Ascending aorta (tissue), 2 donors: ENCODE results near the gene UBE3B. TPM values are rescaled to one million over a fixed set of nuclear protein-coding genes. Genes with fewer than 3 reads are reported as not detected.

ENCODE experiments used
- DNase-seq, 2 donors: peaks; one replicate each; pipeline ENCODE4 v3.0.0-alpha.2; 2019; ENCODE audit warnings: low spot score in 2 of 2
- H3K27ac ChIP-seq, 2 donors: fragments of 200-600 bp; sonication (generic); one replicate each; pipeline ENCODE4 v1.5.1; 2016 to 2017; ENCODE audit warnings: mild to moderate bottlenecking in 1 of 2
- H3K27me3 ChIP-seq: fragments of 200-600 bp; sonication (generic); one replicate; pipeline ENCODE4 v1.5.1; 2017
- H3K36me3 ChIP-seq, 2 donors: fragments of 200-600 bp; sonication (generic); one replicate each; pipeline ENCODE4 v1.5.1; 2016
- H3K4me1 ChIP-seq, 2 donors: fragments of 200-600 bp; sonication (generic); one replicate each; pipeline ENCODE4 v1.5.1; 2016 to 2017; ENCODE audit warnings: mild to moderate bottlenecking in 1 of 2
- H3K4me3 ChIP-seq, 2 donors: fragments of 200-600 bp; sonication (generic); one replicate each; pipeline ENCODE4 v1.5.1; 2016 to 2017; ENCODE audit warnings: mild to moderate bottlenecking in 1 of 2
- H3K9me3 ChIP-seq, 2 donors: fragments of 200-600 bp; sonication (generic); one replicate each; pipeline ENCODE4 v1.5.1; 2016
- intact Hi-C: fragments of 100-400 bp; cut with DNase I; formaldehyde crosslinking; loops from one replicate; pipeline ENCODE4 v1.15.1; 2023
- total RNA-seq: library from RNA; depleted of rRNA; stranded (reverse); fragments of >200 nt; gene quantifications from one replicate; pipeline ENCODE4 v1.1.0, GENCODE V29; 2016
- TF ChIP-seq, protein P1 (sequence below), 3 experiments: fragments of 200-600 bp in 2 of 3; fragments of 450-650 bp in 1 of 3; sonication (generic) in 2 of 3; IDR thresholded peaks; one replicate each; pipeline ENCODE4 v1.5.1; 2016 to 2019; ENCODE audit warnings: antibody characterized with exemption in 3 of 3, mild to moderate bottlenecking in 1 of 3, moderate library complexity in 1 of 3

Gene UBE3B
- total RNA-seq, 1 donor from 2014 or later: 19.1 TPM

DNA sequence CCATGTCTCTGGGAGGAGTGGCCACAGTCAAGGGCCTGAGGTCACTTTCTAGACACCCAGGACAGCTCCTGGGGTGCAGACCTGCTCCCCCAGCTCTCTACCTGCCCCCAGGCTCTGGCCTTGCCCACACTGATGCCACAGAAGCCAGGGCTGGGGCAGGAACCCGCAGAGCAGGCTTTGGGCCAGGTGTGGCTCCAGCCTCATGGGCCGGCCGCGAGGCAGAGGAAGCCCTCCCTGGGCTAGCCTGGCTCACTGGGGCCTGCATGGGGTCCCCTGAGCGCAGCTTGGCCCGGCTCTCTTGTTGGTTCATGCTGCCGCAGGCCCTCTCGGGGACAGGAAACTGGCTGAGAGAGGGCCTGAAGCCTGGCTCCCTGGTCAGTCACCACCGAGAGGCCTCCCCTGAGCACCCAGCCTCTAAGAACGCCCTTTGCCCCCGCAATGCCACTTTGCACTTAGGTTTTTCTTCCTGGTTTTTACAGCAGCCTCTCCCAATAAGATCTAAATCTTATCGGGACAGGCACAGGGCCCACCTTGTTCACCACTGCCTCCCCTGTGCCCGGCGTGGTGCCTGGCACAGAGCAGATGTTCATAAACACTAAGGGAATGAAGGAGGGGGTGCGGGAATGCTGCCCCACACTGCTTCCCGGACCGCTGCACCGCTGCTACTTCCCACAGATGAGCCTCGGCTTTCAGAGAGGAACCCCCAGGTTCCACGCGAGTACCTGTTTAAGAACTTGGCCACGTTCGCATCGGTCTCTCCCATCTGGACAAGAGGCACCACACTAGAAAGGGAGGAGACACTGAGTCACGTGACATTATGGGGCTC is 81.2 kb downstream of the UBE3B start:
- intact Hi-C loops: no loop called here
- H3K27ac ChIP-seq: no peak overlapping the region
- TF ChIP-seq, protein P1, sequence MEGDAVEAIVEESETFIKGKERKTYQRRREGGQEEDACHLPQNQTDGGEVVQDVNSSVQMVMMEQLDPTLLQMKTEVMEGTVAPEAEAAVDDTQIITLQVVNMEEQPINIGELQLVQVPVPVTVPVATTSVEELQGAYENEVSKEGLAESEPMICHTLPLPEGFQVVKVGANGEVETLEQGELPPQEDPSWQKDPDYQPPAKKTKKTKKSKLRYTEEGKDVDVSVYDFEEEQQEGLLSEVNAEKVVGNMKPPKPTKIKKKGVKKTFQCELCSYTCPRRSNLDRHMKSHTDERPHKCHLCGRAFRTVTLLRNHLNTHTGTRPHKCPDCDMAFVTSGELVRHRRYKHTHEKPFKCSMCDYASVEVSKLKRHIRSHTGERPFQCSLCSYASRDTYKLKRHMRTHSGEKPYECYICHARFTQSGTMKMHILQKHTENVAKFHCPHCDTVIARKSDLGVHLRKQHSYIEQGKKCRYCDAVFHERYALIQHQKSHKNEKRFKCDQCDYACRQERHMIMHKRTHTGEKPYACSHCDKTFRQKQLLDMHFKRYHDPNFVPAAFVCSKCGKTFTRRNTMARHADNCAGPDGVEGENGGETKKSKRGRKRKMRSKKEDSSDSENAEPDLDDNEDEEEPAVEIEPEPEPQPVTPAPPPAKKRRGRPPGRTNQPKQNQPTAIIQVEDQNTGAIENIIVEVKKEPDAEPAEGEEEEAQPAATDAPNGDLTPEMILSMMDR (IDR thresholded peaks at IDR 0.05): no peak
- no peak for DNase-seq
- H3K9me3 ChIP-seq: no peaks in the 10 kb centered on the region
- H3K4me1 ChIP-seq: no peaks in the 10 kb centered on the region
- H3K27me3 ChIP-seq: no peaks in the 10 kb centered on the region
- H3K36me3 ChIP-seq: peaks cover 9 to 27% of the 10 kb centered on the region in 2 donors
- H3K4me3 ChIP-seq: no peak overlapping the region

GRCh38 chr12:109559200-109559505 is 81.7 kb downstream of the UBE3B start:
- Histone ChIP-seq H3K4me1 (no peaks in the 10 kb centered on the region), H3K9me3 (no peaks in the 10 kb centered on the region), H3K36me3 (peaks cover 11 to 32% of the 10 kb centered on the region in 2 donors), H3K27me3 (no peaks in the 10 kb centered on the region), H3K27ac (no peak overlapping the region), H3K4me3 (no peak overlapping the region)
- intact Hi-C loops: no loop called here
- DNase-seq: no peak
- TF ChIP-seq, protein P1 (IDR thresholded peaks at IDR 0.05): no peak

DNA sequence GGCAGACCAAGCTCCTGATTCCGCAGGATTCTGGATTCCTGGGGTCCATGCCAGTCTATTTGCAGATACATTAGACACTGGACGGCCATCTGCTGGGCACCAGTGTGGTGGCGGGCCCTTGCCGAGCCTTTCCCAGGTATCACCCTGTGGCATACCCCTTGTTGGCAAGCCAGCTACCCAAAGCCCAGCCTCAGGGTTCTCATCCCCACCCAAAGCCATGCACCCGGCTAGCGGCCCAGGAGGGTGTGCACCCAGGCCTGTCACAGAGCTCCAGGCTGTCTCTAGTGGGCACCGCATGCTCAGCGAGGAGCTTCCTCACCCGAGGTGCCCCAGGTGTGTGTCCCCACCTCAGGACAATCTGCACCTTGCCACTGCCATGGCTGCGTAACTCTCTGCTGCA is 82.2 kb downstream of the UBE3B start:
- DNase-seq: no peak
- H3K9me3 ChIP-seq: no peaks in the 10 kb centered on the region
- TF ChIP-seq, protein P1 (IDR thresholded peaks at IDR 0.05): no peak
- intact Hi-C loops: no loop called here
- H3K27me3 ChIP-seq: no peaks in the 10 kb centered on the region
- H3K27ac ChIP-seq: no peak overlapping the region
- H3K36me3 ChIP-seq: peaks cover 15 to 37% of the 10 kb centered on the region in 2 donors
- H3K4me3 ChIP-seq: no peak overlapping the region
- H3K4me1 ChIP-seq: no peaks in the 10 kb centered on the region

GRCh38 chr12:109560867-109561710 is 83.7 kb downstream of the UBE3B start:
- H3K36me3 ChIP-seq: peaks cover 20 to 42% of the 10 kb centered on the region in 2 donors
- intact Hi-C loops: no loop called here
- TF ChIP-seq, protein P1 (IDR thresholded peaks at IDR 0.05): no peak

GRCh38 chr12:109561711-109562030 is 84.2 kb downstream of the UBE3B start:
- Histone ChIP-seq H3K4me3 (no peak overlapping the region), H3K27me3 (no peaks in the 10 kb centered on the region), H3K4me1 (no peaks in the 10 kb centered on the region), H3K9me3 (no peaks in the 10 kb centered on the region), H3K27ac (no peak overlapping the region), H3K36me3 (peaks cover 19 to 48% of the 10 kb centered on the region in 2 donors)
- DNase-seq: no peak
- intact Hi-C loops: no loop called here
- TF ChIP-seq, protein P1 (IDR thresholded peaks at IDR 0.05): no peak

More at GRCh38 chr12:109560867-109561710, 83.7 kb downstream of the UBE3B start:
- Histone ChIP-seq H3K4me3 (no peak overlapping the region), H3K9me3 (no peaks in the 10 kb centered on the region), H3K27ac (no peak overlapping the region), H3K27me3 (no peaks in the 10 kb centered on the region), H3K4me1 (no peaks in the 10 kb centered on the region)
- no peak for DNase-seq
